Measurements from ENCODE around the gene ATG7.

DNA sequence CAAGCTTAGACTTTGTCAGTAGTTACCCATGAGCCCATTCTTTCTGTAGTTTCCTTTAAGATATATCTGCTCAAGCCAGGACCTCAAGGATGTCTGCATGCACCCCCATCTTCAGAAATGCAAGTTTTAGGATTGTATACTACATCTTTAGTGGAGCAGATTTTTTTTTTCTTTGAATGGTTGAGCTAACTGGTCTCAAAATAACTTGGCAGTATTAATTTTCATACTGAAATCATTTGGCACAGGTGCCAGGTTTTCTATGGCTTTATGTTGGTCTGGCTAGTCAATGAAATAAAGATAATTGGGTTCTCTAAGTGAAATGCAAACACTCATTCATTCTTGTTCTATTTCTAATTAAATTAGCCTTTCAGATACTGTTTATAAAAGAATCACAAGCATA lies 108.9 kb downstream of the ATG7 start:
- TF ChIP-seq, protein P1, sequence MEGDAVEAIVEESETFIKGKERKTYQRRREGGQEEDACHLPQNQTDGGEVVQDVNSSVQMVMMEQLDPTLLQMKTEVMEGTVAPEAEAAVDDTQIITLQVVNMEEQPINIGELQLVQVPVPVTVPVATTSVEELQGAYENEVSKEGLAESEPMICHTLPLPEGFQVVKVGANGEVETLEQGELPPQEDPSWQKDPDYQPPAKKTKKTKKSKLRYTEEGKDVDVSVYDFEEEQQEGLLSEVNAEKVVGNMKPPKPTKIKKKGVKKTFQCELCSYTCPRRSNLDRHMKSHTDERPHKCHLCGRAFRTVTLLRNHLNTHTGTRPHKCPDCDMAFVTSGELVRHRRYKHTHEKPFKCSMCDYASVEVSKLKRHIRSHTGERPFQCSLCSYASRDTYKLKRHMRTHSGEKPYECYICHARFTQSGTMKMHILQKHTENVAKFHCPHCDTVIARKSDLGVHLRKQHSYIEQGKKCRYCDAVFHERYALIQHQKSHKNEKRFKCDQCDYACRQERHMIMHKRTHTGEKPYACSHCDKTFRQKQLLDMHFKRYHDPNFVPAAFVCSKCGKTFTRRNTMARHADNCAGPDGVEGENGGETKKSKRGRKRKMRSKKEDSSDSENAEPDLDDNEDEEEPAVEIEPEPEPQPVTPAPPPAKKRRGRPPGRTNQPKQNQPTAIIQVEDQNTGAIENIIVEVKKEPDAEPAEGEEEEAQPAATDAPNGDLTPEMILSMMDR (IDR thresholded peaks at IDR 0.05): no peak
- TF ChIP-seq EZH2phosphoT487 (IDR thresholded peaks at IDR 0.05) (no peak), EZH2 (IDR thresholded peaks at IDR 0.05) (no peak)

Data from neural progenitor cell (in vitro differentiated cells).